Measurements from ENCODE around the gene PSME3IP1.
"Not testable (repeated sequence)": the region's sequence is repeated elsewhere in the genome, so short reads cannot be mapped to it uniquely, and the experiment has no call there.

The PSME3IP1 gene

GRCh38 chr16:57194512-57194911 is 8.7 kb upstream of the PSME3IP1 start:
- peak overlapping the region; percentile 29 to 41 for H3K27ac ChIP-seq

GRCh38 chr16:57192720-57193486 is 7.1 kb upstream of the PSME3IP1 start:
- H3K36me3 ChIP-seq: no peaks in the 10 kb centered on the region
- H3K4me3 ChIP-seq: no peak overlapping the region
- no peaks in the 10 kb centered on the region for H3K9me3 ChIP-seq
- TF ChIP-seq CTCF (IDR thresholded peaks at IDR 0.05): no peak
- intact Hi-C loops (cut with DNase I; ENCODE audit: low total_unique reads): no loop called here
- no peak for DNase-seq
- peak overlapping the region in 1 of 2 donors; percentile 29 for H3K27ac ChIP-seq
- peaks cover 0 to 87% (median 42%) of the 10 kb centered on the region in 4 donors for H3K4me1 ChIP-seq
- H3K27me3 ChIP-seq: no peaks in the 10 kb centered on the region

More at GRCh38 chr16:57194512-57194911, 8.7 kb upstream of the PSME3IP1 start:
- Histone ChIP-seq H3K4me1 (peaks cover 0 to 73% (median 36%) of the 10 kb centered on the region in 4 donors), H3K9me3 (no peaks in the 10 kb centered on the region), H3K27me3 (no peaks in the 10 kb centered on the region), H3K36me3 (no peaks in the 10 kb centered on the region), H3K4me3 (no peak overlapping the region)
- no peak for TF ChIP-seq CTCF (IDR thresholded peaks at IDR 0.05)
- intact Hi-C loops (cut with DNase I; ENCODE audit: low total_unique reads): no loop called here
- no peak for DNase-seq

GRCh38 chr16:57192146-57192545 is 6.3 kb upstream of the PSME3IP1 start:
- intact Hi-C loops (cut with DNase I; ENCODE audit: low total_unique reads): no loop called here
- no peak for TF ChIP-seq CTCF (IDR thresholded peaks at IDR 0.05)
- H3K27ac ChIP-seq: no peak overlapping the region
- peaks cover 0 to 93% (median 49%) of the 10 kb centered on the region in 4 donors for H3K4me1 ChIP-seq
- H3K27me3 ChIP-seq: no peaks in the 10 kb centered on the region
- no peaks in the 10 kb centered on the region for H3K9me3 ChIP-seq
- DNase-seq: no peak
- no peak overlapping the region for H3K4me3 ChIP-seq
- H3K36me3 ChIP-seq: no peaks in the 10 kb centered on the region

GRCh38 chr16:57191056-57191571 is 5.3 kb upstream of the PSME3IP1 start:
- peaks cover 0 to 83% (median 45%) of the 10 kb centered on the region in 4 donors for H3K4me1 ChIP-seq
- no peaks in the 10 kb centered on the region for H3K36me3 ChIP-seq
- no peaks in the 10 kb centered on the region for H3K27me3 ChIP-seq
- no peak for DNase-seq
- no peak for TF ChIP-seq CTCF (IDR thresholded peaks at IDR 0.05)
- peak overlapping the region; percentile 10 to 18 for H3K27ac ChIP-seq
- intact Hi-C loops (cut with DNase I; ENCODE audit: low total_unique reads): no loop called here
- H3K4me3 ChIP-seq: no peak overlapping the region
- H3K9me3 ChIP-seq: no peaks in the 10 kb centered on the region

- Histone ChIP-seq H3K27ac (no peak overlapping the region), H3K9me3 (no peaks in the 10 kb centered on the region), H3K4me3 (no peak overlapping the region), H3K27me3 (no peaks in the 10 kb centered on the region), H3K36me3 (no peaks in the 10 kb centered on the region), H3K4me1 (peaks cover 0 to 77% (median 45%) of the 10 kb centered on the region in 4 donors)
- TF ChIP-seq CTCF (IDR thresholded peaks at IDR 0.05): no peak
- DNase-seq: no peak
- intact Hi-C loops (cut with DNase I; ENCODE audit: low total_unique reads): no loop called here
Observed at GRCh38 chr16:57190136-57190535, 4.3 kb upstream of the PSME3IP1 start.

GRCh38 chr16:57189527-57189926 is 3.7 kb upstream of the PSME3IP1 start:
- not testable (repeated sequence) for H3K9me3 ChIP-seq, H3K4me3 ChIP-seq, DNase-seq, H3K36me3 ChIP-seq, H3K27ac ChIP-seq, H3K27me3 ChIP-seq
- peaks cover 0 to 77% (median 50%) of the 10 kb centered on the region in 4 donors for H3K4me1 ChIP-seq
- intact Hi-C loops (cut with DNase I; ENCODE audit: low total_unique reads): loop anchor here (10.0 kb wide), 1 partner anchor 235 kb away; no protein-coding TSS in a partner anchor

Data from tibial artery (tissue), 4 donors.